HG03439 (cell line): Measurements from ENCODE around the gene NCLN.
"Not testable (repeated sequence)": the region's sequence is repeated elsewhere in the genome, so short reads cannot be mapped to it uniquely, and the experiment has no call there.

Experiments
- ATAC-seq: cut with Tn5 transposase; IDR thresholded peaks from one replicate; pipeline ENCODE4 v1.9.1; 2021; ENCODE audit warnings: mild to moderate bottlenecking, moderate library complexity; ENCODE audit not compliant: unreplicated experiment

NCLN gene

DNA sequence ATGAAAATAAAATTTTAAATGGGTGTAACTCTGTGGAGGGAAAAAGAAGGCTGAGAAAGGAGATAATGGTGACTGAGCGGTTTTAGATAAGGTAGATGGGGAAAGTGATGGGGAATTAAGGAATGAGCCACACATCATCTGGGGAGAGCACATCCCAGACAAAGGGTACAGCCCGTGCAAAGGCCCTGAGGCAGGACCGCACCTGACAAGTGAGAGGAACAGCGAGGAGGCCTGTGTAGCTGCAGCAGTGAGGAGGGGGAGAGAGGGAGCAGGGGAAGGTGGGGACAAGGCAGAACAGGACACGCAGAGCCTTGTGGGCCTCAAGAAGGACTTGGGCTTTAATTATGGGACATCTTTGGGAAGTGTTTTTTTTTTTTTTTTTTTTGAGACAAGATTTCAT lies 37.0 kb downstream of the NCLN start:
- no peak for ATAC-seq

DNA sequence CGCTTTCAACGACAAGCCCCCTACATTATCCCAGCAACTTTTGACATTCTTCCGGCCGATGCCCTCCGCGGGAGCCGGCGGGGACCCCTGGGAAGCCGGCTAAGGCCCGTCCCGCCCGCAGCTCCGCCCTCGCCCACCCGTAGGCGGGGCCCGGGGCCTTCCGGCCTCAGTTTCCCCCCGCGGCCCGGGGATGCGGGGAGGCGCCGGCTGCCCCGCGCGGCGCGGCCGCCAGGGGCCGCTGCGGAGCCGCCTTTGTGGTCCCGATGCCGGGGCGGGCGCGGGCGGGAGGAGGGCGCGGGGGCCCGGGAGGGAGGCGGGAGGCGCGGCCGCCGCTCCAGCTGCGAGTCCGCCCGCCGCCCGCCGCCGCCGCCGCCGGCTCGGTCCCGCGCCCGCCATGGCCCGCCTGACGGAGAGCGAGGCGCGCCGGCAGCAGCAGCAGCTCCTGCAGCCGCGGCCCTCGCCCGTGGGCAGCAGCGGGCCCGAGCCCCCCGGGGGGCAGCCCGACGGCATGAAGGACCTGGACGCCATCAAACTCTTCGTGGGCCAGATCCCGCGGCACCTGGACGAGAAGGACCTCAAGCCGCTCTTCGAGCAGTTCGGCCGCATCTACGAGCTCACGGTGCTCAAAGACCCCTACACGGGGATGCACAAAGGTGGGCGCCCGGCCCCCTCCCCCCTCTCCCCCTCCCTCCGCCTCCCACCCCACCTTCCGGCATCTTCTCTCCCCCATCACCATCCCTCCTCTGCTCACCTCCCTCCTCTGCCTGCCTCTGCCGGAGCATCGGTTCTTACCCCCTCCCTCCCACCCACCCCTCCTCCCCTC lies 38.8 kb downstream of the NCLN start, which contains the start of gene CELF5:
Gene CELF5 (plus strand): TSS at position 316 of the 823 bp plus-strand sequence. CDS start 79 bp downstream, at position 395.
- ATAC-seq, result no peak

DNA sequence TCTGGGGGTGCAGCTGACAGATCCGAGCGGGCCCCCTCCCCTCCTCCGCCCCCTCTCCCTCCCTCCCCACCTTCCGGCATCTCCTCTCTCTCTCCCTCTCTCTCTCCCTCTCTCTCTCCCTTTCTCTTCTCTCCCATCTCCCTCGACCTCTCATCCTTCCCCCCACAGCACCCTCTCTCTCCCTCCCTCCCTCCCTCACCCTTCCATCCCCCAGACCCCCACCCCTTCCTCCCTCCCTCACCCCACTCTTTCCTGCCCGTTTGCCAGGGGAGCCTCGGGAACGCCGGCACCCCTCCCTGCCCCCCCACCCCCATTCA lies 39.4 kb downstream of the NCLN start:
- no peak for ATAC-seq

DNA sequence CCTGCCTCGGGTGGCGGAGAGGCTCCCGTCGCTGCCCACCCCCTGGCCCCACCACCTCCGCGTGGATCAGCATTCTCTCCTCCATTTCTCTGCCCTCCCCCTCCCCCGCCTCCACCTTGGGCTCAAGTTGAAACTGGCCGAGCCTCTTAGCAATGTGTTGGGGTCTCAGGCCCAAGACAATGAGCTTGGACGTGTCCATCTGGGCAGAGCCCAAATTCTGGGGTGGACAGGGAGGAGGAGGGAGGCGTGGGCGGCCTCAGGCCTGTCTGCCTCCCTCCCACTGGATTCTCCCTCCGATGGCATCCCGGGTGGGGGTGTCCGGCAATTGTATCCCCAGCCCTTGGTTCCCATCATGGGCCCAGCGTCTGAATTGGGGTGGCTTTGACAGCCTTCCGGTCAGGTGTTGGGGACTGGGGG lies 40.0 kb downstream of the NCLN start:
- ATAC-seq, result no peak

DNA sequence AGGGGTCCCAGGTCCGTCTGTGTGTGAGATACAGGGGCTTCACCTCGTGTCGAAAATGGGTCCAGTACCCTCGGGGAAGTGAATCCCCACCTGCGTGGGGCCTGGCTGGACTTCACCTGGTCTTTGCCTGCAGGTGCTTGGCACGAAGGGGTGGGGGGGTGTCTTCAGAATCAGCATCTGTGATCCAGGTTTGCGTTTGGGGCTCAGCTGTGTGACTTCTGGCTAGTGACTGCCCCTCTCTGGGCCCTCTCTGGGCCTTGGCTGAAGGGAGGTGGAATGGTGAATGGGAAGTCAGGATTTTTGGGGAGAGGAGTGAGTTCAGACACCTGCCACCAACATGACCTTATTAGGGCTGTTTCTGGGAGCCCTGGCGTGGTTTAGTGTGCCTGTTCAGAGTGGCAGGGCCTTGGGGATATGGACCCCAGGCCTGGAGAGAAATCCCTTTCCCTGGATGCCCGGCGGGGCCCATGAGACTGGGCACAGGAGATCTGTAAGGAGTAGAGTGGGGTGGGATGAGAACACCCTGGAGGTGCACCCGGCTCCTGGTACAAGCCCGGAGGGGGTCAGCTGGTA lies 41.4 kb downstream of the NCLN start:
- no peak for ATAC-seq

DNA sequence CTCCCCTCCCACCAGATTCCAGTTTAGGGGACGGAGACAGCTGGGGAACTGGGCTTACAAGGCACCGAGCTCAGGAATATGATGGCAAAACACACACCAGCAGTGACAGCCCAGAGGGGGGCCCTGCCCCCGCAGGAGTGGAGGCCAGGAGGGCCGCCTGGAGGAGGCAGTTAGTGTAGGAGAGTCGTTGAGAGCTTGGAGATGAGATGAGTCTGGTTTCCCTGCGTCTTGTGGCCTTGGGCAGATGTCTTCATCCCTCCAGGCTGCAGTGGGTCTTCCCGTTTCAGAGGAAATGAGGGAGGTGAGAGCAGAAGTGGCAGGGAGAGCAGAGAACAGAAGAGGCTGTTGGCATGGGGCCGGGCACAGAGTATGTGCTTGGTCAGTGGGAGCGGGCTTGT lies 43.6 kb downstream of the NCLN start:
- ATAC-seq, result no peak

DNA sequence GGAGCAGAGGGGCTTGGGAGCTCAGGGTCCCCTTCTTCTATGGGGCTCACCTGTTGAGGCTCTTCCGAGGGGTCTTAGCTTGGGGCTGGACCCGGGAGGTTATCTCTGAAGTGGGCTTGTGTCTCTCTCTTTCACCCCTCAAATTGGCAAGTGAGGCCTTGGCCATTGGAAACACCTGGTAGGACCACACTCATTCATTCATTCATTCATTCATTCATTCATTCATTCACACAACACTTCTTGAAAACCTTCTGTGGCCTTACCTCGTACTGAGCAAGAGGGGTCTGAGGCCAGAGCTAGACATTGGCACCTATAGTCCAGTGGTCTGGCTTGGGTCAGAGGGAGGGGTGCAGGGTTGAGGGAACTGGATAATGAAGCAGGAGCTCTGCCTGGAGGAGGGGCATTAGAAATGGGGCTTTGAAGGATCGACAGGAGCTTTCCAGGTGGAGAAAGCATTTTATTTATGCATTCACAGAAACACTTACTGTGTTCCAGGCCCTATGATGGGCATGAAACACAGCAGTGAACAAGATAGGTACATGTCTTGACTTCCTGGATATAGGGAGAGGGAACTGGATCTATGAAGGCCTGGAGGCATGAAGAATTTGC lies 44.3 kb downstream of the NCLN start:
- no peak for ATAC-seq

DNA sequence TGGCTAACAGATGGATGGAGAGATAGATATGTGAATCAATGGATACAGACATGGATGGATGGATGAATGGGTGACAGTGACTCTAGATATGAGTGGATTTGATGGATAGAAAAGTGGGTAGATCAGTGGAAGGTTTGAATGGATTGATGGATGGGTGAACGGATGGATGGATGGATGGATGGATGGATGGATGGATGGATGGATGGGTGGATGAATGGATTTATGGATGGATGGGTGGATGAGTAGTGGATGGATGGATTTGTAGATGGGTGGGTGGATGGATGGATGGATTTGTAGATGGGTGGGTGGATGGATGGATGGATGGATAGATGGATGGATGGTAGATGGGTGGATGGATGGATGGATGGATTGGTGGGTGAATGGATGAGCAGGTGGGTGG lies 45.6 kb downstream of the NCLN start:
- no peak for ATAC-seq

DNA sequence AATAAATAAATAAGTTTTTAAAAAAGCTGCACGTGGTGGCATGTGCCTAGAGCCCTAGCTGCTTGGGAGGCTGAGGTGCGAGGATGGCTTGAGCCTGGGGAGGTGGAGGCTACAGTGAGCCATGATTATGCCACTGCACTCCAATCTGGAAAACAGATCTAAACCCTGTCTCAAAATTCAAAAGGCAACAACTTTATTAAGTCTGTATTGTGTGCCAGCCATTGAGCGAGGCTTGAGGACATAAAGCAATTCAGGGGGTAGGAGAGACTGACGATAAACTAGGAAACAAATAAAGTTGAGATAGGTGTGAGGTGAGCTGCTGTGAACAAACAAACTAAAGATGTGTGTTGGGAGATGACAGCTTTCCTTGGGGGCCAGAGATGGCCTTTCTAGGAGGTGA lies 47.4 kb downstream of the NCLN start:
- ATAC-seq, result no peak

DNA sequence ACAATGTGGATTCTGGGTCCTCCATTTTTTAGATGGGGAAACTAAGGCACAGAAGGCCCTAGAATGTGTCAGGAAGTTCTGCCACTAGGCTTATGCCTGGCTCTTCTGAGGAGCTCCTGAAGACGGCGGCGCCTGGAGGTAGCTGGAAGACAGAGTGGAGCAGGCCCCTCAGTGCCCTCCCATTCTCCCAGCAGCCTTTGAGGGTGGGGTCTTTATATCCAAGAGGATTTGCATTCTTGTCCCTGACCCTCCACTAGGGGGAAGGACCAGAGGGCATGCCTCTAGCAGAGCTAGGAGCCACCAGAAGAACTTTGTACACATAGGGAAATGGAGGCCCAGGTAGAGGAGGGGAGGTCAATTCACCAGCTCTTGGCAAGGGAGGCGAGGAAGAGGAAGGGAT lies 48.1 kb downstream of the NCLN start:
- no peak for ATAC-seq

DNA sequence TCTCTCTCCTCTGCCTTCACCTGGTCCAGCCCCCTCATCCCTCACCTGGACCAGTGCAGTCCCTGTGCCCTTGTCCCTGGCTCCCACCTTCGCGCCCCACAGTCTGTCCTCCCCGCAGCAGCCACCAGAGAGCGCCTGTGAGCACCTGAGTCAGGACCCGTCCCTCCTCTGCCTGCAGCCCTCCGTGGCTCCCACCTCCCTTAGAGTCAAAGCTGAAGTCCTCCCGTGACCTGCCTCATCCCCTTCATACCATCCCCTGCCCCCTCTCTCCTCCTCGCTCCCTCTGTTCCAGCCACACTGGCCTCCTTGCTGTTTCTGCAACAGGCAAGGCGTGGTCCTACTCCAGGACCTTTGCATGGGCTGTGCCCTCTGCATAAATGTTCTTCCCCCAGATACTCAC lies 49.1 kb downstream of the NCLN start:
- ATAC-seq, result no peak

DNA sequence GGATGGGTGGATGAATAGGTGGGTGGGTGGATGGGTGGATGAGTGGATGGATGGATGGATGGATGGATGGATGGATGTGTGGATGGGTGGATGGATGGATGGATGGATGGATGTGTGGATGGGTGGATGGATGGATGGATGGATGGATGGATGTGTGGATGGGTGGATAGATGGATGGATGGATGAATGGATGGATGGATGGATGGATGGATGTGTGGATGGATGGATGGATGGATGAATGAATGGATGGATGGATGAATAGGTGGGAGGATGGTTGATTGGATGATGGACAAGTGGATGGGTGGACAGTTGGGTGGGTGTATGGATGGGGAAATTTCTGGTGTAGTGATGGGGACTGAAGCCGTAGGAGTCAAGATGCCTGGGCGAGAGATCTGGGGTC lies 49.9 kb downstream of the NCLN start:
- not testable (repeated sequence) for ATAC-seq

DNA sequence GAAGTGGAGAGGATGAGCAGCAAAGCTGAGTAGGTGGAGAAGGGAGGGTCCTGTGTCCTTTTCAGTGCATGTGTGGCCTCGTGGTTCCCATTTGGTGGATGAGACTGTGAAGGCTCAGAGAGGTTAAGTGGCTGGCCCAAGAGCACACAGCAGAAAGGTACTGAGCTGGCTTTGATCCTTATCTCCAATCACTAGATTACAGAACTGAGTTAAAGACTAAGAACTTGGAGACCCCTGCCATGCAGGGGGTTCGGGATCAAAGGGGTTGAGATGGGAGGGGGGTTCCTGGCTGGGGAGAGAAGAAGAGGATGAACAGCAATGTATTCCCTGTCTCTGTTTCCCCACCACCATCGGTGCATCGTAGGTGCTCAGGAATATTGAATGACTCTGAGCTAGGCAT lies 50.5 kb downstream of the NCLN start:
- ATAC-seq, result no peak

DNA sequence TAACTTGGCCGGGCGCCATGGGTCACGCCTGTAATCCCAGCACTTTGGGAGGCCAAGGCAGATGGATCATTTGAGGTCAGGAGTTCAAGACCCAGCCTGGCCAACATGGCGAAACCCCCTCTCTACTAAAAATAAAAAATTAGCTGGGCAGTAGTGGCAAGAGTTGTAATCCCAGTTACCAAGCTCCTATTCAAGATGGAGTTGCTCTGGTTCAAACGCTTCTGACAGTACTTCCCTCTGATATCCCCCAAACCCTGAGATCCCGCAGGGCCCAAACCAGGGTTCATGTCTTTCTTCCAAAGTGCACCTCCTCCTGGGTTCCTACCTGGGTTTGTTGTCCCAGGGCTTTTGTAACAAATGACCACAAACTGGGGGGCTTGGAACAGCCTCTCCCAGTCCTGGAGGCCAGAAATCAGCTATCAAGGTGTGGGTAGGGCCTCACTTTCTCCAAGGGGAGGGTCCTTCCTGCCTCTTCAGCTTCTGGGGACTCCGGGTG lies 52.4 kb downstream of the NCLN start:
- ATAC-seq, result no peak

DNA sequence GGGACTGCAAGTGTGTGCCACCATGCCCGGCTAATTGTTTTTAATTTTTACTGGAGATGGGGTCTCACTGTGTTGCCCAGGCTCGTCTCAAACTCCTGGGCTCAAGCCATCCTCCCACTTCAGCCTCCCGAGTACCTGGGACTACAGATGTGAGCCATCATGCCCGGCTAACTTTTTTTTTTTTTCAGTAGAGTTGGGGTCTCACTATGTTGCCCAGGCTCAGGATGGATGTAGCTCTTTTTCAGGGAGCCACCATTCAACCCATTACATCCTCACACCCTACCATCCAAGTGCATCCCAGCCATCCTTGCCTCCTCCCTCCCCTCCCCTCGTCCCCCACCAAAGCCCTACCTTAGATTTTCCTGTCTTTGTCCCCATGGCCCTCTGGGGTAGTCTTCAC lies 53.6 kb downstream of the NCLN start:
- ATAC-seq, result no peak

DNA sequence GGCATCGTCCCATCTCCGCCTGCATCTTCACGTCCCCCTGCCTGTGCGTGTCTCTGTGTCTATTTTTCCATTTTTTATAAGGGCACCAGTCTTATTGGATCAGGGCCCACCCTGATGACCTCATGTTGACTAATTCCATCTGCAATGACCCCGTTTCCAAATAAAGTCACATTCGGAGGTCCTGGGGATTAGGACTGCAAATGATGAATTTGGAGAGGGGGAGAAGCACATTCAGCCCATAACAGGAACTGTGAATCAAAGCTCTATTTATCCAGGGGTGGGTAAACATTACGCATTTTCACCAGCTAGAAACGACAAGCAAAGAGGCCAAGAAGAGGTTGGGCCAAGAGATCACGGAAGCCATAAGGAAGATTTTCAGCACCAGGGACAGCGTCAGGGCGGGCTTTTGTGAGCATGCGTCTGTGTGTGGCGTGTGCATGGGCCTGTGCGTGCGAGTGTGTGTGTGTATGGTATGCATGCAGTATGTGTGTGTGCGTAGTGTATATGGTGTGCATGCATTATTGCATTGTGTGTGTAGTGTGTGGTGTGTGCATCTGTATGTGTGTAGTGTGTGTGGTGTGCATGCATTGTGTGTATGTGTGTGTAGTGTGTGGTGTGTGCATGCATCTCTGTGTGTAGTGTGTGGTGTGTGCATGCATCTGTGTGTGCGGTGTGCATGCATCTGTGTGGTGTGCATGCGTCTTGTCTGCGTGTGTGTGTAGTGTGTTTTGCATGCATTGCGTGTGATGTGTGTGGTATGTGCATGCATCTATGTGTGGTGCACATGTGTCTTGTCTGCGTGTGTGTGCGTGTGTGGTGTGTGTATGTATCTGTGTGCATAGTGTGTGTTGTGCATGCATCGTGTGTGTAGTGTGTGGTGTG lies 58.3 kb downstream of the NCLN start:
- no peak for ATAC-seq

DNA sequence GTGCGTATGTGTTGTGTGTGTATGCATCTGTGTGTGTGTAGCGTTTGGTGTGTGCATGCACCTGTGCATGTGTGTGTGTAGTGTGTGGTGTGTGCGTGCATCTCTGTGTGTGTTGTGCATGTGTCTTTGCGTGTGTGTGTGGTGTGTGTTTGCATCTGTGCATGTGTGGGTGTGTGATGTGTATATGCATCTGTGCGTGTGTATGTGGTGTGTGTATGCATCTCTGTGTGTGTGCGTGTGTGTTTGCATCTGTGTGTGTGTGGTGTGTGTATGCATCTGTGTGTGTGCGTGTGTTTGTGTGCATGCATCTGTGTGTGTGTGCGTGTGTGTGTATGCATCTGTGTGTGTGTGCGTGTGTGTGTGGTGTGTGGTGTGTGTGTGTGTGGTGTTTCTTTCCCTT lies 59.3 kb downstream of the NCLN start:
- no peak for ATAC-seq

DNA sequence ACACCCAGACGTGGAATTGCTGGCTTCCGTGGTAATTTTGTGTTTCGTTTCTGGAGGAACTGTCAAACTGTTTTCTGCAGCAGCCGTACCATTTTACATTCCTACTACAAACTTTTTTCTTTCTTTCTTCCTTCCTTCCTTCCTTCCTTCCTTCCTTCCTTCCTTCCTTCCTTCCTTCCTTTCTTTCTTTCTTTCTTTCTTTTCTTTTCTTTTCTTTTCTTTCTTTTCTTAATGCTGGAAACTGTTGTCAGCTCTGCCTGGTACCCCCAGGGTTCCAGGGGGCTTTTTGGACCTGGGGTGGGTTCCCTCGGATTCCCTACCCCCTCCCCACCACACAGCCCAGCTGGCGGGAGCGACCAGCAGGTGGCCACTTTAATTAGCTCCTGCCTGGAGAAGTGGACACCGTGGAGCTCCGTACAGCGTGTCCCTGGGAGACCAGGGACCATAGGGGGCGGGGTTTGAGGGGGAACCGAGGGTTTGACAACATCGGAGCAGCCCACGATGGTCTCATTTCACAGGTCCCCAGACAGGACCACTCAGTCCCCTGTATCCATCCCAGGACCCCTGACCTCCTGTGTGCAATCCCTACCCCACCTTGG lies 63.1 kb downstream of the NCLN start:
- ATAC-seq, result no peak

DNA sequence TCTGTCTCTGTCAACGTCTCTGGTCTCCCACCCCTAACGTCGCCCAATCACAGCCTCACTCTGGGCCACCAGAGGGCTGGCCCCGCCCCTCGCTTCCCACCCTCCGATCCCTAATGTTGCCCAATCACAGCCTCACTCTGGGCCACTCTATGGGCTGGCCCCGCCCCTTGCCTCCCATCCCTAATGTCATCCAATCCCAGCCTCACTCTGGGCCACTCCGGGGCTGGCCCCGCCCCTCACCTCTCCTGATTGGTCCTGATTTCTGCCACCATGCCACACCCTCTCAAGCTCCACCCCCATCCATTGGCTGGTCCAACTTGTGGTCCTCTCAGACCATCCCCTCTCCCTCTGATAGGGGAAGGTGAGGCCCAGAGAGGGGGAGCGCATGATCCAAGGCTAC lies 63.7 kb downstream of the NCLN start:
- ATAC-seq, result no peak

DNA sequence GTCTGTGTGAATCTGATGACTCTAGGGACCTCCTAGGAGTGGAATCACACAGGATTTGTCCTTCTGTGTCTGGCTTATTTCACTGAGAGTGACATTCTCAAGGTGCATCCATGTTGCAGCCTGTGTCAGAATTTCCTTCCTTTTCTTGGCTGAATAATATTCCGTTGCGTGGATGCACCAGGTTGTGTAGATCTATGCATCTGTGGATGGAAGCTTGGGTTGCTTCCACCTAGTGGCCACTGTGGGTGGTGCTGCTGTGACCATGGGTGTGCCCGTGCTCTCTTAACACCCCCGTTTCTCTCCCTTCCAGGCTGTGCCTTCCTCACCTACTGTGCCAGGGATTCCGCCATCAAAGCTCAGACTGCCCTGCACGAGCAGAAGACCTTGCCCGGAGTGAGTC lies 64.9 kb downstream of the NCLN start:
- no peak for ATAC-seq

DNA sequence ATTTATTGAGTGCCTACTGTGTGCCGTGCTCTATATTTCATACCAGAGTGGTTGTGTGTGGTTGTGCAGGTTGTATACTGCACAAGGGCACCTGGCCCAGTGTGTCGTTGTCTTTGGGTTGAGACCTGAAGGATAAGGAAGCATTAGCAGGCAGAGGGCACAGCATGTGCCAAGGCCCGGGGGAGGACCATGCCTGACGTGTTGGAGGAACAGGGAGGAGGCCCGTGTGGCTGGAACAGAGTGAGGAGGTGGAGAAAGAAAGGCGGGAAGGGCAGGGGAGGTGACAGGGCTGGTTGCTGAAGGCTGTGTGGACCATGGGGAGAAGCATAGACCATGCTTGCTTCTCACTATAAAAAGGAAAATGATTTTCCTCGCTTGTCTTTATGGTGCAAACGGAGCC lies 65.5 kb downstream of the NCLN start:
- ATAC-seq, result no peak
